ENCODE measurements around the gene WNT6.

DNA sequence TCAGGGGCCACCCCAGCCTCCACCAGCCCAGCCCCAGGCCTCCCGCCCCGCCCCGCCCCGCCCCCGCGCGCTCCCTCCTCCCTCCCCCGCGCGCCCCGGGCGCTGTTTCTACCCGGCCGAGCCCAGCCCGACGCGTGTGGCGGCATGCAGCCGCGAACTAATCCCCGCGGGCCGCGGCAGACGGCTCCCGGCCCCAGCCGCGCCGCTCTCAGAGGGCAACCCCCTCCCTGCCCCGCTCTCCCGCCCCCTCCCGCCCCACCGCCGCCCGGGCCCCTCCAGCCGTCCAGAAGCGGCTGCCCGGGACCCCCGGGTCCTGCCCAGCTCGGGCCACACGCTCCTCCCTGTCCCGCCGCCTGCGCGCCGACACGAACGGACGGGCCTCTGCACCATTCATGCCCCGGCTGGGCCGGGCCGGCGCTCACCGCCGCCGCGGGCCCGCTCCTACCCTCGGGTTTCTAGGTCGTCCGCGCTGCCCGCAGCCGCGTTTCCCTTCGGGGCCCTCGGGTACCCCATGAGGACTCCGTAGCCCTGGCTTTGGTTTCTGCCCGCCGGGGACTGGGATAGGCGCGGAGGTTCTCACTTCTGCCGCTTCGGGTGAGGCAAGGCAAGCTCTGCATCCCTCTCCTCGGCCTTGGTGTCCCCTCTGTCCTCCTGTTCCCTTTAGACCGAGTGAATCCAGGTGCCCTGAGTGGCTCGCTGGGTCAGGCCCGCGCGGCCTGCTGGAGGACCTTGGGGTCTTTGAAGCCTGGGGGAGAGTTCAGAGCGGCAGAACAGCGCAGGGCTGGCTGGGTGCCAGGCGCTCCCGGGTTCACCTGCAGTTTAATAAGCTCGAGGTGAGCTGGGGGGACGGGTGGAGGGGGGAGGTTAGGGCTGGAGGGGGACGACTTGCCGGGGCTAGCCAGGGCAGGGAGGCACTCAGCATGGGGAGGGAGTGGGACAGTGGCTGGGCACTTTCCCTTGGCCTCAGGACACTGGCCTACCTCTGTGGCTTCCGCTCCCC is 24.2 kb downstream of the WNT6 start:
- TF ChIP-seq, protein P1, sequence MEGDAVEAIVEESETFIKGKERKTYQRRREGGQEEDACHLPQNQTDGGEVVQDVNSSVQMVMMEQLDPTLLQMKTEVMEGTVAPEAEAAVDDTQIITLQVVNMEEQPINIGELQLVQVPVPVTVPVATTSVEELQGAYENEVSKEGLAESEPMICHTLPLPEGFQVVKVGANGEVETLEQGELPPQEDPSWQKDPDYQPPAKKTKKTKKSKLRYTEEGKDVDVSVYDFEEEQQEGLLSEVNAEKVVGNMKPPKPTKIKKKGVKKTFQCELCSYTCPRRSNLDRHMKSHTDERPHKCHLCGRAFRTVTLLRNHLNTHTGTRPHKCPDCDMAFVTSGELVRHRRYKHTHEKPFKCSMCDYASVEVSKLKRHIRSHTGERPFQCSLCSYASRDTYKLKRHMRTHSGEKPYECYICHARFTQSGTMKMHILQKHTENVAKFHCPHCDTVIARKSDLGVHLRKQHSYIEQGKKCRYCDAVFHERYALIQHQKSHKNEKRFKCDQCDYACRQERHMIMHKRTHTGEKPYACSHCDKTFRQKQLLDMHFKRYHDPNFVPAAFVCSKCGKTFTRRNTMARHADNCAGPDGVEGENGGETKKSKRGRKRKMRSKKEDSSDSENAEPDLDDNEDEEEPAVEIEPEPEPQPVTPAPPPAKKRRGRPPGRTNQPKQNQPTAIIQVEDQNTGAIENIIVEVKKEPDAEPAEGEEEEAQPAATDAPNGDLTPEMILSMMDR (IDR thresholded peaks at IDR 0.05; ENCODE audit: low read length): no peak
- TF ChIP-seq EZH2 (optimal IDR thresholded peaks at IDR 0.05; ENCODE audit: low read depth, low read length): no peak
